DMS153 treated with DMSO at 0.1 percent for 48 hours (cell line): ENCODE data around the gene KIAA0408.
"Not testable (repeated sequence)": the region's sequence is repeated elsewhere in the genome, so short reads cannot be mapped to it uniquely, and the experiment has no call there.

ENCODE experiments used
- DNase-seq: peaks from one replicate; lab custom pipeline; 2025; ENCODE audit not compliant: unreplicated experiment; lab: John Stamatoyannopoulos, UW

Gene KIAA0408

GRCh38 chr6:127415096-127415495, 44.1 kb downstream of the KIAA0408 start:
- no peak for DNase-seq

GRCh38 chr6:127413123-127413522, 46.1 kb downstream of the KIAA0408 start:
- peak; percentile 8 for DNase-seq

GRCh38 chr6:127412016-127412415, 47.2 kb downstream of the KIAA0408 start:
- DNase-seq: not testable (repeated sequence)
